K562 (cell line): ENCODE results near the gene PRSS27. TPM values are rescaled to one million over a fixed set of nuclear protein-coding genes. Genes with fewer than 3 reads are reported as not detected.
"Not testable (repeated sequence)": the region's sequence is repeated elsewhere in the genome, so short reads cannot be mapped to it uniquely, and the experiment has no call there.

Experiments
- ATAC-seq: fragments of 200-7000 bp; cut with Tn5 transposase; 3 replicates; pipeline ENCODE4 v1.9.1; 2020; ENCODE audit warnings: moderate library complexity
- BruUV-seq: library from RNA; stranded (reverse); fragments of 400-500 nt; replicated peaks from 2 replicates; lab custom pipeline; 2021; lab: Mats Ljungman, UMichigan
- CTCF ChIA-PET: fragments of 300-600 bp; formaldehyde crosslinking; extraction: SDS; loops from one replicate; lab custom pipeline; 2021; ENCODE audit warnings: low intra/inter-chr PET ratio; lab: Yijun Ruan, JAX
- POLR2A ChIA-PET: fragments of 300-600, 350-650 bp; sonication (Branson Sonifier 250); formaldehyde crosslinking; extraction: SDS; loops from one replicate; lab custom pipeline; 2021; ENCODE audit warnings: antibody characterized with exemption, inconsistent platforms; lab: Yijun Ruan, JAX
- DNase-seq, 4 experiments: peaks; one replicate each; pipeline versions ENCODE4 v3.0.0 to v3.0.0-alpha.2; 2011 to 2018; ENCODE audit warnings: low spot score in 3 of 4, mixed read lengths in 3 of 4; ENCODE audit errors: extremely low read depth in 1 of 4
- FAIRE-seq: peaks from 2 replicates; lab custom pipeline; 2011; peaks lifted over from hg19 to GRCh38; lab: Jason Lieb, UNC
- H2AFZ ChIP-seq: 2 replicates; pipeline ENCODE4 v1.6.0; 2011; ENCODE audit warnings: low read depth, low read length, control low read depth, inconsistent platforms
- H3K27ac ChIP-seq: fragments of 200-600 bp; 3 replicates; pipeline ENCODE4 v1.8.0; 2011; ENCODE audit warnings: low read depth, mild to moderate bottlenecking, control low read depth, inconsistent platforms, low read length, moderate library complexity, mixed read lengths; ENCODE audit errors: extremely low read depth
- H3K27me3 ChIP-seq, 2 experiments: fragments of 300-600 bp in 1 of 2; 2 replicates in 1 of 2; 3 replicates in 1 of 2; pipeline versions ENCODE4 v1.6.0 to v1.8.0; 2011; ENCODE audit warnings: inconsistent platforms in 2 of 2, low read length in 2 of 2, mild to moderate bottlenecking in 1 of 2, mixed read lengths in 1 of 2, moderate library complexity in 1 of 2; ENCODE audit not compliant: control insufficient read depth in 2 of 2, insufficient read depth in 2 of 2
- H3K36me3 ChIP-seq: fragments of 300-600 bp; 3 replicates; pipeline ENCODE4 v1.8.0; 2011; ENCODE audit warnings: mild to moderate bottlenecking, low read length, inconsistent platforms; ENCODE audit not compliant: control insufficient read depth, insufficient read depth
- H3K4me1 ChIP-seq, 2 experiments: fragments of 200-600 bp in 1 of 2; replicated peaks in 1 of 2; 2 replicates in 1 of 2; 3 replicates in 1 of 2; pipeline versions ENCODE4 v1.5.1 to v1.8.0; 2011; ENCODE audit warnings: inconsistent platforms in 2 of 2, low read length in 2 of 2, mild to moderate bottlenecking in 1 of 2, mixed read lengths in 1 of 2, moderate library complexity in 1 of 2; ENCODE audit not compliant: control insufficient read depth in 2 of 2, insufficient read depth in 2 of 2
- H3K4me2 ChIP-seq: 2 replicates; pipeline ENCODE4 v1.6.1; 2011; ENCODE audit warnings: low read length, control low read depth, inconsistent platforms, mixed read lengths; ENCODE audit not compliant: insufficient read depth
- H3K4me3 ChIP-seq: fragments of 200-600 bp; sonication (generic), shearing (Covaris generic); 2 replicates; pipeline ENCODE4 v1.5.1; 2016; ENCODE audit warnings: control low read depth, inconsistent platforms
- H3K79me2 ChIP-seq: fragments of 200-600 bp; 3 replicates; pipeline ENCODE4 v1.8.0; 2011; ENCODE audit warnings: low read length, inconsistent platforms; ENCODE audit not compliant: control insufficient read depth, insufficient read depth
- H3K9ac ChIP-seq, 2 experiments: 2 replicates each; pipeline versions ENCODE4 v1.6.0 to v1.6.1; 2011; ENCODE audit warnings: low read depth in 2 of 2, low read length in 2 of 2, control low read depth in 1 of 2, inconsistent platforms in 1 of 2, mild to moderate bottlenecking in 1 of 2, mixed read lengths in 1 of 2; ENCODE audit not compliant: insufficient read depth in 1 of 2
- H3K9me1 ChIP-seq: one replicate; pipeline ENCODE4 v1.6.0; 2011; ENCODE audit warnings: inconsistent platforms, mild to moderate bottlenecking, low read length, moderate library complexity; ENCODE audit not compliant: control insufficient read depth, insufficient read depth
- H3K9me3 ChIP-seq: replicated peaks from 2 replicates; pipeline ENCODE4 v1.5.1; 2011; ENCODE audit warnings: low read depth, low read length, inconsistent platforms; ENCODE audit not compliant: control insufficient read depth, insufficient read depth
- H4K20me1 ChIP-seq: replicated peaks from 2 replicates; pipeline ENCODE4 v1.6.1; 2011; ENCODE audit warnings: low read length, inconsistent platforms, mixed read lengths; ENCODE audit not compliant: control insufficient read depth, insufficient read depth
- CGGBP1 ChIP-seq: fragments of 250-450 bp; sonication (Bioruptor Pico); IDR thresholded peaks from 2 replicates; pipeline ENCODE4 v1.9.0; 2021; ENCODE audit warnings: mild to moderate bottlenecking
- CHCHD3 ChIP-seq: fragments of 250-450 bp; sonication (Bioruptor Pico); IDR thresholded peaks from 2 replicates; pipeline ENCODE4 v2.1.2; 2022; ENCODE audit warnings: mild to moderate bottlenecking
- DMBX1 ChIP-seq: fragments of 250-450 bp; sonication (Bioruptor Pico); IDR thresholded peaks from 2 replicates; pipeline ENCODE4 v1.8.0; 2022; ENCODE audit warnings: inconsistent platforms, mild to moderate bottlenecking, moderate library complexity, borderline replicate concordance
- FOXA1 ChIP-seq: fragments of 450-650 bp; IDR thresholded peaks from 2 replicates; pipeline ENCODE4 v1.6.1; 2016; ENCODE audit warnings: mild to moderate bottlenecking, borderline replicate concordance
- IFI16 ChIP-seq: fragments of 250-450 bp; sonication (Bioruptor Pico); IDR thresholded peaks from 2 replicates; pipeline ENCODE4 v2.1.2; 2022; ENCODE audit warnings: mild to moderate bottlenecking, inconsistent platforms
- SIRT6 ChIP-seq: IDR thresholded peaks from one replicate; pipeline ENCODE4 v1.6.1; 2012; ENCODE audit warnings: low read depth, mild to moderate bottlenecking, control low read depth, inconsistent platforms, low read length, moderate library complexity
- UBTF ChIP-seq, 2 experiments: IDR thresholded peaks; 2 replicates each; pipeline ENCODE4 v1.6.1; 2012; ENCODE audit warnings: improper control_type of control experiment in 2 of 2, low read depth in 2 of 2, low read length in 2 of 2, borderline replicate concordance in 1 of 2
- ZNF785 ChIP-seq: fragments of 250-450 bp; sonication (Bioruptor Pico); IDR thresholded peaks from 2 replicates; pipeline ENCODE4 v1.4.0; 2020; ENCODE audit warnings: mild to moderate bottlenecking
- WGBS: fragments of 100-300 bp; shearing (Covaris generic); methylation state at CpG from one replicate; pipeline ENCODE4 v1.1.6; 2016; ENCODE audit warnings: low coverage, mixed read lengths; ENCODE audit not compliant: insufficient coverage; ENCODE audit errors: missing lambda C conversion rate; 5-methylcytosine and 5-hydroxymethylcytosine counted together
- in situ Hi-C: fragments of 300-500 bp; cut with MboI; formaldehyde crosslinking; loops from 4 replicates; pipeline ENCODE4 v1.15.0; 2018; ENCODE audit warnings: inconsistent platforms, mixed read lengths
- intact Hi-C: fragments of 100-400 bp; cut with micrococcal nuclease; formaldehyde crosslinking; loops from 2 replicates; pipeline ENCODE4 v1.14.2; 2022
- polyA plus RNA-seq, 8 experiments: library from polyadenylated mRNA; depleted of rRNA in 4 of 8; stranded (reverse) in 5 of 8; unstranded in 3 of 8; fragments of >200 nt; fragmentation: Nextera tagmentation in 2 of 8; fragmentation: Illumina TruSeq in 1 of 8; extraction: Ambion mirVana in 2 of 8; extraction: Trizol in 1 of 8; gene quantifications; 2 replicates each; pipeline versions ENCODE4 v1.2.1 to v1.2.3, GENCODE V29; 2011 to 2014; ENCODE audit warnings: inconsistent platforms in 1 of 8, missing spikeins in 1 of 8
- total RNA-seq, 7 experiments: library from RNA; depleted of rRNA in 6 of 7; stranded (reverse); fragments of >200 nt in 6 of 7; fragmentation: Illumina TruSeq in 2 of 7; extraction: Trizol in 2 of 7; gene quantifications; 2 replicates each; pipeline versions ENCODE4 v1.2.1 to v1.2.3, GENCODE V29; 2011 to 2021; ENCODE audit warnings: low replicate concordance in 1 of 7

Gene PRSS27
- total and polyA plus RNA-seq, 9 of the 15 experiments (the other 6 are each of a cell fraction or from before 2014, with no cell fraction given) = 0.09 to 0.20 (median 0.17) TPM; not detected in 5

DNA sequence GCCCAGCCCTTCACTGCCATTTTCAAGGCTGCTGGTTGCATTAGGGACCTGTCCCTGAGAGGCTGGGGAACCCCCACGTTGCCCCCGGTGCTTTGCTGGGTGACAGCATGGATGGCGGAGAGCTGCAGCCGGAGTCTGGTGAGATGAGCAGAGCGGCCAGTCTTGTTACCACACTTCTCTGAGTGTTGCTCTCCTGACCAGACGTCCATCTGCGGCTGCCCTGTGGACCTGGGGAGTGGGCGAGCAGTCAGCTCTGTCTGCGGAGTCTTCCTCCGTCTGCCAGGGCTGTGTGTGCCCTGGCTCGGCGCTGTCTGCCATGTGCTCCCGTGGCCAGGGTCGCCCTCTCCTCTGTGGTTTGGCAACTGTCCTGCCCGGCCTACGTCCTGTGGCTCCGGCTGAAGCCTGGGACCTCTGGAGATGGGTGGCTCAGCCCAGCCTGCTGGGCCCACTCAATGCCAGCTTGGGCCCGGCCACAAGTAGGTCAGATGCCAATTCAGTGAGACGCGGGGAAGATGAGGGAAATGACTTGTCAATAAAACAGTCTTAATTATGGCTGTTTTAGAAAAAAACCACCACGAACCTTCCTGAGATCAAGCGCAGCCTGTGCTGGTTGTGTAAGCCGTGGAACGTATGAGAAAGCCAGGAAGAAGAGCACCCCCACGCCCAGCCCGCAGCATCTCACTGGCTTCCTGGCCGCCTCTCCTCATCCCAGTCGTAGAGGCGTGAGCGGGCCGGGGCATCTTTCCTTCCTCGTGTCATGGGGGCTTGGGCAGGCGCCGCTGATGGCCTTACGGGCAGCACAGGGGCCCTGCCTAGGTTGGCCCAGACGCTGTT, 29.8 kb downstream of the PRSS27 start (continued):
- TF ChIP-seq SIRT6 = no peak
- TF ChIP-seq CGGBP1 (CRISPR knock-in tag) = no peak
- no peak for TF ChIP-seq DMBX1 (CRISPR knock-in tag)
- TF ChIP-seq IFI16 (CRISPR knock-in tag) = no peak
- no peak for TF ChIP-seq FOXA1
- no peak for TF ChIP-seq UBTF (IDR thresholded peaks at IDR 0.05; ENCODE audit: borderline replicate concordance in 1 of 2, low read depth in 2 of 2, low read length in 2 of 2)
- TF ChIP-seq ZNF785 (CRISPR knock-in tag) = no peak
- TF ChIP-seq CHCHD3 (CRISPR knock-in tag) = no peak
- TF ChIP-seq, all 486 proteins: peak for 0

DNA sequence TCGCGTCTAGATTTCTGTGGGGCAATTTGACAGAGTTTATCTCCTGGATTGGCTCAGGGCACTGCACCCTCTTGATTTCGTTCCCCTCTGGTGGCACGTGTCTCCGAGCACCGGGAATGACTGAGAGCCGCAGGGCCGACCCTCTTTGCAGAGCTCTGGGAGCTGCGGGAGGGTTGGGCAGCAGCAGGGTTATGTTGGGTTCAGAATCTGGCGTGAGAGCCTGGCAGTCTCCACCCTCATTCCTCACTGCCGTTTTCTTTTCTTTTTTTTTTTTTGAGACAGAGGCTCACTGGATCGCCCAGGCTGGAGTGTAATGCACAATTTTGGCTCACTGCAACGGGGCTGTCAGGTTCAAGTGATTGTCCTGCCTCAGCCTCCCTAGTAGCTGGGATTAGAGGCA, 30.6 kb downstream of the PRSS27 start:
- BruUV-seq, H2AFZ ChIP-seq, CTCF ChIA-PET, H3K27me3 ChIP-seq, H3K9me3 ChIP-seq, ATAC-seq, H3K4me3 ChIP-seq, H3K4me2 ChIP-seq, in situ Hi-C loops, H3K27ac ChIP-seq, intact Hi-C loops, FAIRE-seq, POLR2A ChIA-PET, DNase-seq, H3K9me1 ChIP-seq, H3K9ac ChIP-seq: not testable (repeated sequence)
- Histone ChIP-seq H3K4me1 (peaks cover 5 to 47% of the 10 kb centered on the region in 2 experiments), H3K36me3 (peaks cover 27% of the 10 kb centered on the region; the same call in 2 of the 3 replicates), H4K20me1 (peaks cover 21% of the 10 kb centered on the region), H3K79me2 (peaks cover 18% of the 10 kb centered on the region)
- no CpG with 5 or more reads among the region's 13 CpGs for WGBS
